Nephron (organoid): ENCODE measurements around the gene DNAH3.

Experiments
- H3K27ac Mint-ChIP-seq, 3 experiments: 2 replicates each; pipeline ENCODE4 v1.8.0; 2020; ENCODE audit warnings: mixed read lengths in 3 of 3, mild to moderate bottlenecking in 2 of 3, moderate library complexity in 1 of 3
- H3K27me3 Mint-ChIP-seq: 2 replicates; pipeline ENCODE4 v1.8.0; 2021; ENCODE audit warnings: low read depth, mild to moderate bottlenecking, moderate library complexity, mixed read lengths
- H3K36me3 Mint-ChIP-seq: 2 replicates; pipeline ENCODE4 v1.8.0; 2020; ENCODE audit warnings: low read depth, mixed read lengths
- H3K4me1 Mint-ChIP-seq: 2 replicates; pipeline ENCODE4 v1.8.0; 2020; ENCODE audit warnings: mixed read lengths
- H3K4me3 Mint-ChIP-seq, 3 experiments: 2 replicates each; pipeline ENCODE4 v1.8.0; 2020; ENCODE audit warnings: mild to moderate bottlenecking in 3 of 3, mixed read lengths in 3 of 3, moderate library complexity in 2 of 3
- H3K9me3 Mint-ChIP-seq: 2 replicates; pipeline ENCODE4 v1.8.0; 2020; ENCODE audit warnings: mixed read lengths
- CTCF ChIP-seq, 3 experiments: fragments of 200-600 bp; sonication (generic); IDR thresholded peaks; one replicate each; pipeline ENCODE4 v1.5.0; 2021; ENCODE audit warnings: antibody characterized with exemption in 3 of 3; ENCODE audit not compliant: unreplicated experiment in 3 of 3

DNAH3 gene

GRCh38 chr16:20916289-20916688 lies 234.4 kb downstream of the DNAH3 start:
- H3K4me3 Mint-ChIP-seq: no peak overlapping the region
- peaks cover 16% of the 10 kb centered on the region for H3K36me3 Mint-ChIP-seq
- H3K27ac Mint-ChIP-seq: no peak overlapping the region
- H3K27me3 Mint-ChIP-seq: no peaks in the 10 kb centered on the region
- no peaks in the 10 kb centered on the region for H3K9me3 Mint-ChIP-seq
- peaks cover 4% of the 10 kb centered on the region for H3K4me1 Mint-ChIP-seq
- TF ChIP-seq CTCF (IDR thresholded peaks at IDR 0.05; ENCODE audit: unreplicated experiment in 3 of 3): no peak

- Mint-ChIP-seq H3K4me1 (peaks cover 13% of the 10 kb centered on the region), H3K27me3 (no peaks in the 10 kb centered on the region), H3K9me3 (no peaks in the 10 kb centered on the region), H3K4me3 (no peak overlapping the region), H3K36me3 (peaks cover 6% of the 10 kb centered on the region), H3K27ac (peak overlapping the region in 2 of 3 experiments; percentile 26 to 44)
- TF ChIP-seq CTCF (IDR thresholded peaks at IDR 0.05; ENCODE audit: unreplicated experiment in 3 of 3): no peak
Measured at GRCh38 chr16:20911361-20911760, 239.3 kb downstream of the DNAH3 start.

GRCh38 chr16:20910781-20911321 lies 239.8 kb downstream of the DNAH3 start:
- H3K4me1 Mint-ChIP-seq: peaks cover 18% of the 10 kb centered on the region
- no peaks in the 10 kb centered on the region for H3K27me3 Mint-ChIP-seq
- H3K27ac Mint-ChIP-seq: peak overlapping the region in 2 of 3 experiments; percentile 26 to 44
- peaks cover 3% of the 10 kb centered on the region for H3K36me3 Mint-ChIP-seq
- TF ChIP-seq CTCF (IDR thresholded peaks at IDR 0.05; ENCODE audit: unreplicated experiment in 3 of 3): no peak
- no peak overlapping the region for H3K4me3 Mint-ChIP-seq
- no peaks in the 10 kb centered on the region for H3K9me3 Mint-ChIP-seq

- Mint-ChIP-seq H3K4me1 (peaks cover 44% of the 10 kb centered on the region), H3K27ac (peak overlapping the region; percentile 15 to 87 (median 87)), H3K4me3 (peak overlapping the region in 1 of 3 experiments; percentile 42), H3K36me3 (peaks cover 3% of the 10 kb centered on the region), H3K27me3 (no peaks in the 10 kb centered on the region), H3K9me3 (no peaks in the 10 kb centered on the region)
- no peak for TF ChIP-seq CTCF (IDR thresholded peaks at IDR 0.05; ENCODE audit: unreplicated experiment in 3 of 3)
Measured at GRCh38 chr16:20906341-20907255, 244.0 kb downstream of the DNAH3 start.

GRCh38 chr16:20905576-20905975 lies 245.1 kb downstream of the DNAH3 start:
- H3K27ac Mint-ChIP-seq: peak overlapping the region in 2 of 3 experiments; percentile 87
- H3K9me3 Mint-ChIP-seq: no peaks in the 10 kb centered on the region
- no peak for TF ChIP-seq CTCF (IDR thresholded peaks at IDR 0.05; ENCODE audit: unreplicated experiment in 3 of 3)
- H3K27me3 Mint-ChIP-seq: no peaks in the 10 kb centered on the region
- H3K4me3 Mint-ChIP-seq: no peak overlapping the region
- peaks cover 51% of the 10 kb centered on the region for H3K4me1 Mint-ChIP-seq
- H3K36me3 Mint-ChIP-seq: peaks cover 3% of the 10 kb centered on the region
